GM12874 (cell line): ENCODE data around the gene EPHA10.

Experiments
- CTCF ChIP-seq: IDR thresholded peaks from 2 replicates; pipeline ENCODE4 v1.5.1; 2011; ENCODE audit warnings: low read depth, mild to moderate bottlenecking, control low read depth, low read length, moderate library complexity; ENCODE audit not compliant: insufficient read depth

EPHA10 gene

DNA sequence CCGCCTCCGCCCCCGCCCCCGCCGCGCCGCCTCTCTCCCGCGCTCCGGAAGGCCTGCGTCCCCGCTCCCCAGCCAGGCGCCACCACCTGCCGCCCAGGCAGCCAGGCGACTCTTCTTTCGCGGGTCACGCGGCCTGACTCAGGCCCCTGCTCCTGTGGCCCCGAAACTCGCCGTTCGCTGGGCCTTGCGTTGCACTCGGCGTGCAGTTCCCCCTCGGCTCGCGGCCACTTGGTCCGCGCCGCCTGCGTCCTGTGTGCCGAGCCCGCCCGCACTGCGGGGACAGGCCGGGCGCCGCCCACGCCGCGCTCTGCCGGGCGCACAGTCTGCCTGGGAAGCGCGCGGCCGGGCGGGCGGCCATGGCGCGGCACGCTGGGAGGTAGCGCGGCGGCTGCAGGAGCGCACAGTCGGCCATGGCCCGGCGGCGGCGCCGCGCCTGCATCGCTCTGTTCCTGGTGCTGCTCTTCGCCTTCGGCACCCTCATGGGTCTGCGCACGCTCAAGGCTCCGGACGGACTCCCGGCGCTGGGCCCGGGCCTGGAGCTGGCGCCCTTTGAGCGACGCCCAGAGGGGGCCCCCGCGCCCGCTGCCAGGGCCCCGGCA lies 29.0 kb upstream of the EPHA10 start, which contains the start of gene MANEAL:
Gene MANEAL, plus strand, starts transcription at position 75 of the 599 bp plus-strand sequence. Its CDS starts 336 bp downstream, at position 411.
- TF ChIP-seq CTCF = no peak

DNA sequence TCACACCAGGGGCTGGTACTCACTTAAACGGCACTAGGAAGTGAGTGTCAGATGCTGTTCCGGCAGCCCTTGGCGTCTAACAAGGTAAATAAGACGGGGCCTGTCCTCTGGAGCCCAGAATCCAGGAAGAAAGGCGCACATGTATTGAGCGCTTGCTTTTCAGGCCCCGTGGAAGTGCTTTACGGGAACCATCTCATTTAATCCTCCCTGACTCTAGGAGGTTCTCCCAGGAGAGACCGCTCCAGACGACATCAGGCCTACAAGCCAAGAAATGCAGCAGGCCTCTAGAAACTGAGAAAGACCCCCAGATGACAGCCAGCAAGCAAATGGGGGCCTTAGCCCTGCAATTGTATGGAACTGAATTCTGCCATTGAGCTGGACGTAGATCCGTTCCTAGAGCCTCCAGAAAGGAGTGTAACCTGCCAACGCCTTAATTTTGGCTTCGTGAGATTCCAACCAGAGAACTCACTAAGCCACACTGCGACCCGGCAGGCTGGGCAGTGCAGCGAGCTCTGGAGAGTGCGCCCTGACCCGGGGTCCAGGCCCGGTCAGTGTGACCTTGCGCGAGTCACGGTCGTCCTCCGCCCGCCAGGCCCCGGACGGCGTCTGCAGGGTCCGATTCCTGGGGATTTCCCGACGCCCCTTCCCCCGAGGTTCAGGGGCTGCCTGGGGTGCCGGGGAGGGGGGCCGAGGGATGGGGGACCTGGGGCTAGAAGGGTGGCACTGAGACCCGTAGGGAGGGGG lies 28.2 kb upstream of the EPHA10 start:
- no peak for TF ChIP-seq CTCF

GRCh38 chr1:37782491-37782890 lies 17.6 kb upstream of the EPHA10 start:
- no peak for TF ChIP-seq CTCF

- no peak for TF ChIP-seq CTCF
Observed at GRCh38 chr1:37778654-37779053, 13.7 kb upstream of the EPHA10 start.

- TF ChIP-seq CTCF = no peak
Observed at GRCh38 chr1:37776946-37777516, 12.1 kb upstream of the EPHA10 start.

GRCh38 chr1:37767488-37767887 lies 2.6 kb upstream of the EPHA10 start:
- TF ChIP-seq CTCF = no peak

GRCh38 chr1:37765916-37766664 lies 1.2 kb upstream of the EPHA10 start:
- no peak for TF ChIP-seq CTCF
